ENCODE data around the gene CISH. TPM values are rescaled to one million over a fixed set of nuclear protein-coding genes. Genes with fewer than 3 reads are reported as not detected.

The CISH gene
- total and polyA plus RNA-seq, 5 experiments from 2014 or later, result 8.1 to 135 (median 16.3) TPM

- Mint-ChIP-seq H3K4me3 (no peak overlapping the region), H3K27me3 (no peaks in the 10 kb centered on the region), H3K36me3 (peaks cover 0 to 19% (median 0%) of the 10 kb centered on the region in 3 donors)
These were observed 40.5 kb upstream of the CISH start for GRCh38 chr3:50651920-50652529.

GRCh38 chr3:50651445-50651844 lies 39.9 kb upstream of the CISH start:
- ATAC-seq, result no peak
- no peak overlapping the region for H3K4me3 Mint-ChIP-seq
- peaks cover 0 to 24% (median 0%) of the 10 kb centered on the region in 3 donors for H3K36me3 Mint-ChIP-seq
- H3K4me1 Mint-ChIP-seq, result peaks cover 0 to 13% (median 10%) of the 10 kb centered on the region in 4 donors
- no peak for DNase-seq
- H3K27ac Mint-ChIP-seq, result peak overlapping the region in 7 of 10 donors; percentile 18 to 83 (median 71)
- no peaks in the 10 kb centered on the region for H3K27me3 Mint-ChIP-seq
- POLR2A ChIA-PET, result interaction anchor here (1.0 to 2.0 kb wide), 2 partner anchors 11 to 35 kb away, joined by 3 to 18 read pairs; partner anchors contain the start of gene MAPKAPK3
- H3K9me3 Mint-ChIP-seq, result no peaks in the 10 kb centered on the region

More at GRCh38 chr3:50651920-50652529, 40.5 kb upstream of the CISH start:
- no peaks in the 10 kb centered on the region for H3K9me3 Mint-ChIP-seq
- DNase-seq (no peak), ATAC-seq (no peak)
- POLR2A ChIA-PET, result interaction anchor here (0.5 to 2.0 kb wide), 4 partner anchors 10 to 313 kb away, joined by 3 to 18 read pairs (median 5); partner anchors contain the start of gene MAPKAPK3
- peak overlapping the region in 8 of 10 donors; percentile 35 to 89 (median 58) for H3K27ac Mint-ChIP-seq
- H3K4me1 Mint-ChIP-seq, result peaks cover 0 to 13% (median 11%) of the 10 kb centered on the region in 4 donors

GRCh38 chr3:50650018-50650417 lies 38.4 kb upstream of the CISH start:
- POLR2A ChIA-PET, result no interaction called here
- Mint-ChIP-seq H3K27me3 (no peaks in the 10 kb centered on the region), H3K27ac (peak overlapping the region; percentile 54 to 88 (median 76)), H3K36me3 (peaks cover 0 to 38% (median 0%) of the 10 kb centered on the region in 3 donors), H3K9me3 (no peaks in the 10 kb centered on the region), H3K4me1 (peaks cover 0 to 7% (median 5%) of the 10 kb centered on the region in 4 donors), H3K4me3 (no peak overlapping the region)
- DNase-seq, result no peak
- no peak for ATAC-seq

GRCh38 chr3:50649451-50649931 lies 37.9 kb upstream of the CISH start:
- no peak for ATAC-seq
- no peak for DNase-seq
- POLR2A ChIA-PET, result interaction anchor here (1.0 kb wide), 1 partner anchor 9 kb away, joined by 3 read pairs; no protein-coding TSS in a partner anchor
- H3K27me3 Mint-ChIP-seq, result no peaks in the 10 kb centered on the region
- H3K27ac Mint-ChIP-seq, result peak overlapping the region in 7 of 10 donors; percentile 19 to 83 (median 62)
- peaks cover 0 to 43% (median 0%) of the 10 kb centered on the region in 3 donors for H3K36me3 Mint-ChIP-seq
- H3K4me3 Mint-ChIP-seq, result no peak overlapping the region
- peaks cover 0 to 7% (median 3%) of the 10 kb centered on the region in 4 donors for H3K4me1 Mint-ChIP-seq
- H3K9me3 Mint-ChIP-seq, result no peaks in the 10 kb centered on the region

- Mint-ChIP-seq H3K4me3 (no peak overlapping the region), H3K9me3 (no peaks in the 10 kb centered on the region), H3K36me3 (peaks cover 0 to 49% (median 0%) of the 10 kb centered on the region in 3 donors), H3K27ac (peak overlapping the region in 4 of 10 donors; percentile 41 to 75 (median 56)), H3K27me3 (no peaks in the 10 kb centered on the region), H3K4me1 (peaks cover 0 to 7% (median 3%) of the 10 kb centered on the region in 4 donors)
- POLR2A ChIA-PET, result interaction anchor here (1.0 kb wide), 1 partner anchor 9 kb away, joined by 3 read pairs; no protein-coding TSS in a partner anchor
- DNase-seq (no peak), ATAC-seq (no peak)
These were observed 37.4 kb upstream of the CISH start for GRCh38 chr3:50648944-50649343.

- H3K9me3 Mint-ChIP-seq, result no peaks in the 10 kb centered on the region
- POLR2A ChIA-PET, result no interaction called here
- peak overlapping the region in 1 of 10 donors; percentile 44 for H3K27ac Mint-ChIP-seq
- peaks cover 0 to 7% (median 3%) of the 10 kb centered on the region in 4 donors for H3K4me1 Mint-ChIP-seq
- H3K4me3 Mint-ChIP-seq, result peak overlapping the region in 1 of 10 donors; percentile 10
- peaks cover 0 to 55% (median 0%) of the 10 kb centered on the region in 3 donors for H3K36me3 Mint-ChIP-seq
- H3K27me3 Mint-ChIP-seq, result no peaks in the 10 kb centered on the region
- ATAC-seq (no peak), DNase-seq (no peak)
These were observed 36.7 kb upstream of the CISH start for GRCh38 chr3:50648313-50648712.

- H3K27ac Mint-ChIP-seq, result peak overlapping the region in 2 of 10 donors; percentile 29 to 71
- POLR2A ChIA-PET, result interaction anchor here (0.6 to 0.7 kb wide), 2 partner anchors 44 to 110 kb away, joined by 3 read pairs; no protein-coding TSS in a partner anchor
- no peaks in the 10 kb centered on the region for H3K27me3 Mint-ChIP-seq
- H3K4me1 Mint-ChIP-seq, result peaks cover 0 to 2% (median under 1%) of the 10 kb centered on the region in 4 donors
- H3K36me3 Mint-ChIP-seq, result peaks cover 0 to 80% (median 6%) of the 10 kb centered on the region in 3 donors
- ATAC-seq (no peak), DNase-seq (no peak)
- no peaks in the 10 kb centered on the region for H3K9me3 Mint-ChIP-seq
- no peak overlapping the region for H3K4me3 Mint-ChIP-seq
These were observed 33.8 kb upstream of the CISH start for GRCh38 chr3:50645378-50645777.

GRCh38 chr3:50644561-50644960 lies 33.0 kb upstream of the CISH start:
- H3K4me3 Mint-ChIP-seq, result no peak overlapping the region
- DNase-seq (no peak), ATAC-seq (no peak)
- peaks cover 0 to 81% (median 6%) of the 10 kb centered on the region in 3 donors for H3K36me3 Mint-ChIP-seq
- peaks cover 0 to 2% (median under 1%) of the 10 kb centered on the region in 4 donors for H3K4me1 Mint-ChIP-seq
- H3K27ac Mint-ChIP-seq, result peak overlapping the region in 1 of 10 donors; percentile 58
- no peaks in the 10 kb centered on the region for H3K9me3 Mint-ChIP-seq
- POLR2A ChIA-PET, result interaction anchor here (0.5 kb wide), 1 partner anchor 539 kb away, joined by 4 read pairs; no protein-coding TSS in a partner anchor
- H3K27me3 Mint-ChIP-seq, result no peaks in the 10 kb centered on the region

- ATAC-seq (no peak), DNase-seq (no peak)
- no peaks in the 10 kb centered on the region for H3K27me3 Mint-ChIP-seq
- no peak overlapping the region for H3K27ac Mint-ChIP-seq
- POLR2A ChIA-PET, result no interaction called here
- no peak overlapping the region for H3K4me3 Mint-ChIP-seq
- H3K36me3 Mint-ChIP-seq, result peaks cover 0 to 70% (median 6%) of the 10 kb centered on the region in 3 donors
- H3K9me3 Mint-ChIP-seq, result no peaks in the 10 kb centered on the region
- peaks cover 9 to 17% (median 13%) of the 10 kb centered on the region in 4 donors for H3K4me1 Mint-ChIP-seq
These were observed 30.8 kb upstream of the CISH start for GRCh38 chr3:50642382-50642781.

- ATAC-seq (no peak), DNase-seq (no peak)
- no peaks in the 10 kb centered on the region for H3K9me3 Mint-ChIP-seq
- no peak overlapping the region for H3K4me3 Mint-ChIP-seq
- no peaks in the 10 kb centered on the region for H3K27me3 Mint-ChIP-seq
- peaks cover 27 to 42% (median 37%) of the 10 kb centered on the region in 4 donors for H3K4me1 Mint-ChIP-seq
- peak overlapping the region in 8 of 10 donors; percentile 33 to 87 (median 51) for H3K27ac Mint-ChIP-seq
- POLR2A ChIA-PET, result no interaction called here
- H3K36me3 Mint-ChIP-seq, result peaks cover 0 to 44% (median 6%) of the 10 kb centered on the region in 3 donors
These were observed 27.5 kb upstream of the CISH start for GRCh38 chr3:50639055-50639494.

GRCh38 chr3:50637945-50638344 lies 26.4 kb upstream of the CISH start:
- H3K27ac Mint-ChIP-seq, result peak overlapping the region in 9 of 10 donors; percentile 75 to 93 (median 83)
- peak overlapping the region in 1 of 10 donors; percentile 30 for H3K4me3 Mint-ChIP-seq
- no peaks in the 10 kb centered on the region for H3K27me3 Mint-ChIP-seq
- H3K4me1 Mint-ChIP-seq, result peaks cover 38 to 54% (median 49%) of the 10 kb centered on the region in 4 donors
- ATAC-seq (no peak), DNase-seq (no peak)
- peaks cover 0 to 36% (median 6%) of the 10 kb centered on the region in 3 donors for H3K36me3 Mint-ChIP-seq
- H3K9me3 Mint-ChIP-seq, result no peaks in the 10 kb centered on the region
- POLR2A ChIA-PET, result no interaction called here

GRCh38 chr3:50637011-50637410 lies 25.4 kb upstream of the CISH start:
- Mint-ChIP-seq H3K27ac (peak overlapping the region in 5 of 10 donors; percentile 75 to 85 (median 77)), H3K4me3 (peak overlapping the region in 1 of 10 donors; percentile 50), H3K27me3 (no peaks in the 10 kb centered on the region), H3K4me1 (peaks cover 44 to 63% (median 58%) of the 10 kb centered on the region in 4 donors), H3K36me3 (peaks cover 0 to 29% (median 6%) of the 10 kb centered on the region in 3 donors), H3K9me3 (no peaks in the 10 kb centered on the region)
- POLR2A ChIA-PET, result interaction anchor here (0.5 to 1.1 kb wide), 3 partner anchors 21 to 1476 kb away, joined by 3 to 9 read pairs (median 4); partner anchors contain the start of gene MAPKAPK3
- DNase-seq (no peak), ATAC-seq (no peak)
